Measurements from ENCODE around the gene MOB3B. TPM values are rescaled to one million over a fixed set of nuclear protein-coding genes. Genes with fewer than 3 reads are reported as not detected.
"Not testable (repeated sequence)": the region's sequence is repeated elsewhere in the genome, so short reads cannot be mapped to it uniquely, and the experiment has no call there.

MOB3B gene
- total RNA-seq, 2 donors from 2014 or later, result 0.17 to 0.24 TPM

GRCh38 chr9:27468000-27468399 lies 61.6 kb downstream of the MOB3B start:
- no peaks in the 10 kb centered on the region for H3K9me3 Mint-ChIP-seq
- H3K4me1 Mint-ChIP-seq, result no peaks in the 10 kb centered on the region
- no peak overlapping the region for H3K4me3 Mint-ChIP-seq
- no peaks in the 10 kb centered on the region for H3K27me3 Mint-ChIP-seq
- ATAC-seq (replicated peaks), result no peak
- H3K27ac Mint-ChIP-seq, result no peak overlapping the region
- no peaks in the 10 kb centered on the region for H3K36me3 Mint-ChIP-seq (ENCODE audit: low read depth)

GRCh38 chr9:27467486-27467885 lies 62.1 kb downstream of the MOB3B start:
- no peak overlapping the region for H3K27ac Mint-ChIP-seq
- no peaks in the 10 kb centered on the region for H3K27me3 Mint-ChIP-seq
- no peaks in the 10 kb centered on the region for H3K36me3 Mint-ChIP-seq (ENCODE audit: low read depth)
- no peaks in the 10 kb centered on the region for H3K4me1 Mint-ChIP-seq
- no peak overlapping the region for H3K4me3 Mint-ChIP-seq
- no peaks in the 10 kb centered on the region for H3K9me3 Mint-ChIP-seq
- no peak for ATAC-seq (replicated peaks)

DNA sequence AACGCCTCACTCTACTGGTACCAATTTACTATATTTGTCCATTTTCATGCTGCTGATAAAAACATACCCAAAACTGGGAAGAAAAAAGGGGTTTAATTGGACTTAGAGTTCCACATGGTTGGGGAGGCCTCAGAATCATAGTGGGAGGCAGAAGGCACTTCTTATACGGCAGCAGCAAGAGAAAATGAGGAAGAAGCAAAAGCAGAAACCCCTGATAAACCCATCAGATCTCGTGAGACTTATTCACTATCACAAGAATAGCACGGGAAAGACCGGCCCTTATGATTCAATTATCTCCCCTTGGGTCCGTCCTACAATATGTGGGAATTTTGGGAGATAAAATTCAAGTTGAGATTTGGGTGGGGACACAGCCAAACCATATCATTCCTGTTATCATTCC lies 63.1 kb downstream of the MOB3B start:
- H3K9me3 Mint-ChIP-seq; H3K36me3 Mint-ChIP-seq (ENCODE audit: low read depth); H3K4me1 Mint-ChIP-seq; H3K27me3 Mint-ChIP-seq; H3K4me3 Mint-ChIP-seq; ATAC-seq (replicated peaks); H3K27ac Mint-ChIP-seq: not testable (repeated sequence)

GRCh38 chr9:27464950-27465349 lies 64.7 kb downstream of the MOB3B start:
- H3K27ac Mint-ChIP-seq; H3K27me3 Mint-ChIP-seq; H3K9me3 Mint-ChIP-seq; H3K4me1 Mint-ChIP-seq; H3K4me3 Mint-ChIP-seq; ATAC-seq (replicated peaks); H3K36me3 Mint-ChIP-seq (ENCODE audit: low read depth): not testable (repeated sequence)

DNA sequence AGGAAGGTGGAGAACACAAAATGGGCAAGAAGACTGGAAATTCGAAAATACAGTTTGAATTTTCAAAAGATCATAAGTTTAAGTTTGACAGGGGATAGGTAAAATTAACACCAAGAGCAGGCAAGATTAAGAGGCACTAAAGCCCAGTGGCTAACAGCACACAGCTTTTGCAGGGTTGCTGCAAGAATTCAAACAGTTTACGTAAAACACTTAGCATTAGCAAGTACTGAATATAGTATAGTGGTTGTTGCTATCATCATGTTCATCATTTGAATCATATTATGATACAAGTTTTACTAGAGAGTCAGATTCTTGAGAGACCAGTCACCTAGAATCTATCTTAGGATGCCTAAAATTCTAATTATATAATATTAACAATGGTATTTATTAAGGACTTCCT lies 66.8 kb downstream of the MOB3B start:
- no peak for ATAC-seq (replicated peaks)
- Mint-ChIP-seq H3K27me3 (no peaks in the 10 kb centered on the region), H3K36me3 (ENCODE audit: low read depth) (no peaks in the 10 kb centered on the region), H3K4me3 (no peak overlapping the region), H3K27ac (no peak overlapping the region), H3K9me3 (no peaks in the 10 kb centered on the region), H3K4me1 (no peaks in the 10 kb centered on the region)

DNA sequence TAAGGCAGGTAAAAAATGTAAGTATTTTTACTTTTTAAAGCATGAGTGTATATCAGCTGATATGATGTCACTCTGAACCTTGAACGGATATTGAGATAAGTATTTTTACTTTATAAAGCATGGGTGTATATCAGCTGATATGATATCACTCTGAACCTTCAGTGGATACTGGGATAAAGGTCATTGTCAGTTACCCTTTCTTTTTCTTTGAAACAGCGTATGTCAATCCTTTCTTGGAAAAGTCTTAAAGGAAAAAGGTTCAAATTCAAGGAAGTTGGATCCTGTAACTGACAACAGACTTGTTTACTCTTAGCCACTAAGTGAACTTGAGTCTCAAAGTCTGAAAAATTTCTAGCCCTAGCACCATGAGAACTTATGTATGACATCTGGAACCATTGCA lies 67.2 kb downstream of the MOB3B start:
- H3K4me1 Mint-ChIP-seq, result no peaks in the 10 kb centered on the region
- H3K4me3 Mint-ChIP-seq, result no peak overlapping the region
- H3K36me3 Mint-ChIP-seq (ENCODE audit: low read depth), result no peaks in the 10 kb centered on the region
- ATAC-seq (replicated peaks), result no peak
- no peaks in the 10 kb centered on the region for H3K27me3 Mint-ChIP-seq
- no peaks in the 10 kb centered on the region for H3K9me3 Mint-ChIP-seq
- H3K27ac Mint-ChIP-seq, result no peak overlapping the region

GRCh38 chr9:27460226-27461023 lies 69.2 kb downstream of the MOB3B start:
- no peaks in the 10 kb centered on the region for H3K9me3 Mint-ChIP-seq
- no peak overlapping the region for H3K4me3 Mint-ChIP-seq
- no peaks in the 10 kb centered on the region for H3K4me1 Mint-ChIP-seq
- no peaks in the 10 kb centered on the region for H3K36me3 Mint-ChIP-seq (ENCODE audit: low read depth)
- H3K27me3 Mint-ChIP-seq, result no peaks in the 10 kb centered on the region
- H3K27ac Mint-ChIP-seq, result no peak overlapping the region
- peak; percentile 24 for ATAC-seq (replicated peaks)

DNA sequence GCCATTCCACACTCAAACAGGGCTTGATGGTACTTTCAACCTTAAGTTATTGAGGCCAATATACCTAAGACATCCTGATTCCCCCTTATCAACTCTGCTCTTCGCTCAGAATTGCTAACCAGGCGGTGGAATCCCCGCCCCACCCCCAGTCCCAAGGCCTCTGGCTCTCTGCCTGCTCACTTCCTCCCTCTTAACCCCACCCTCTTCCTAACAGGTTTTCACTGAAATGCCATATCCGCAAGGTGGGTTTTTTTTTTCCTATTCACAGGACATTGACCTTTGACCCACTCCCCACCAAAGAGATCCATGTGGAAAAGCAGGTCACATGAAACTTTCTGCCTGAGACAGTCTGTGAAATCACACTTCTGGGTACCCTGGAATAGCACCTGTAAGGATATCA lies 72.2 kb downstream of the MOB3B start:
- H3K4me1 Mint-ChIP-seq, result no peaks in the 10 kb centered on the region
- H3K27me3 Mint-ChIP-seq, result no peaks in the 10 kb centered on the region
- H3K27ac Mint-ChIP-seq, result no peak overlapping the region
- H3K36me3 Mint-ChIP-seq (ENCODE audit: low read depth), result no peaks in the 10 kb centered on the region
- H3K4me3 Mint-ChIP-seq, result no peak overlapping the region
- no peak for ATAC-seq (replicated peaks)
- H3K9me3 Mint-ChIP-seq, result no peaks in the 10 kb centered on the region

DNA sequence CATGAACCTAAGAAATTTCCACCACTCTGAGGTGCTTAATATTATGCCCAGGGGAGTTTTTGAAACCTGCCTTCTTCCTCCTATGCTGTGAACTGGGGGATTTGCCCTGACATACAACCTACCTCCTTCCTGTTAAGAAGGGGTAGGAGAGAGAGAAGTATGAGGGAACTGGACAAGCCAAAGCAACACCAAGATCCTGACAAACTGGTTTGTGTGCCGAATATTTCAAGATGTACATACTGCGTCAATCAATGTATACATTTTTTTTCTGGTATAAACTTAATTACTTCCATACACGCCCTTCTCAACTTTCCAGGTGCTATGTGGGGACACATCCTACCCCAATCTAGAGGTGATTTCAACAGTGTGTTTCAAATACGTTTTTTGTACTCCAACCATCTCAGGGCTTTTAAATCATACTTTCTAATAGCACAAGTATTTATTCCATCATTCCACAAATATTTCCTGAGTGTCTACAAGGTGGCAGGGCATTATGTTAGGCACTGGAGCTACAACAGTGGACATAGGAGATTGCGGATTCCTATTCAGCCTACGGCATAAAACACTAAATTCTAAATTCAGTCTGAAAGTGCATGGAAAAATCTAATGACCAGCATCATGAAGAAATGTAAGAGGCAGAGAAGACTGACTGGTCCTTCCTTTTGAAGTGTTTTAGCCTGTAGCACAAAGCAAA lies 75.6 kb downstream of the MOB3B start:
- Mint-ChIP-seq H3K4me3 (no peak overlapping the region), H3K27ac (no peak overlapping the region), H3K27me3 (no peaks in the 10 kb centered on the region), H3K4me1 (no peaks in the 10 kb centered on the region), H3K9me3 (no peaks in the 10 kb centered on the region), H3K36me3 (ENCODE audit: low read depth) (no peaks in the 10 kb centered on the region)
- ATAC-seq (replicated peaks), result no peak

GRCh38 chr9:27451207-27451797 lies 78.3 kb downstream of the MOB3B start:
- Mint-ChIP-seq H3K27me3 (no peaks in the 10 kb centered on the region), H3K4me3 (no peak overlapping the region), H3K27ac (no peak overlapping the region), H3K9me3 (no peaks in the 10 kb centered on the region), H3K36me3 (ENCODE audit: low read depth) (no peaks in the 10 kb centered on the region), H3K4me1 (no peaks in the 10 kb centered on the region)
- no peak for ATAC-seq (replicated peaks)

DNA sequence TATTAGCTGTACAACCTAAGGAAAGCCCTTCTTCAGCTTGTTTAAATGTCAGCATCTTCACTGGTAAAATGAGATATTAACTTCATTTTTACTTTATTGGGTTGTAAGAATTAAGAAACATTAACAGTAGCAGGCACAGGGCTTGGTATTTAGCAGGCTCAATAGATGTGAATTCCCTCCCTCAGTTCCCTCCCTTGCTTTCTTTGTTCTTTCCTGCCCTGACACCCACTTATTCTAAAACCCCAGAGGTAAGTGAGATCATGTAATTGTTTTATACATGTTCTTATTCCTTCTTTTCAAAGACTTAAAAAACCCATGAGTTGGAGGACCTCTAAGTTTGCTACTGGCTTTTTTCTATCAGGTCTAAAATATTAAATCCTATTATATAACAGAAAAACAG lies 78.9 kb downstream of the MOB3B start:
- H3K27ac Mint-ChIP-seq, result no peak overlapping the region
- no peak for ATAC-seq (replicated peaks)
- H3K36me3 Mint-ChIP-seq (ENCODE audit: low read depth), result no peaks in the 10 kb centered on the region
- H3K9me3 Mint-ChIP-seq, result no peaks in the 10 kb centered on the region
- H3K4me3 Mint-ChIP-seq, result no peak overlapping the region
- H3K4me1 Mint-ChIP-seq, result no peaks in the 10 kb centered on the region
- H3K27me3 Mint-ChIP-seq, result no peaks in the 10 kb centered on the region

DNA sequence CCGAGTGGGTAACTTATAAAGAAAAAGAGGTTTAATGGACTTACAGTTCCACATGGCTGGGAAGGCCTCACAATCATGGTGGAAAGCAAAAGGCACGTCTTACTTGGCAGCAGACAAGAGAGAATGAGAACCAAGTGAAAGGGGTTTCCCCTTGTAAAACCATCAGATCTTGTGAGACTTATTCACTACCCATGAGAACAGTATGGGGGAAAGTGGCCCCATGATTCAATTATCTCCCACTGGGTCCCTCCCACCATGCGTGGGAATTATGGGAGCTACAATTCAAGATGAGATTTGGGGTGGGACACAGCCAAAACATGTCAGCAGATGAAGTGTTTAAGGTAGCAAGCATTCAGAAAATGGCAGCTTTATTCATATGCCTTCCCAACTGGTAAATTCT lies 81.3 kb downstream of the MOB3B start:
- not testable (repeated sequence) for H3K36me3 Mint-ChIP-seq (ENCODE audit: low read depth); H3K27me3 Mint-ChIP-seq; H3K9me3 Mint-ChIP-seq; H3K4me3 Mint-ChIP-seq; H3K4me1 Mint-ChIP-seq; ATAC-seq (replicated peaks); H3K27ac Mint-ChIP-seq

GRCh38 chr9:27447031-27447683 lies 82.5 kb downstream of the MOB3B start:
- ATAC-seq (replicated peaks), result no peak
- peaks cover 10% of the 10 kb centered on the region for H3K9me3 Mint-ChIP-seq
- no peak overlapping the region for H3K4me3 Mint-ChIP-seq
- no peaks in the 10 kb centered on the region for H3K27me3 Mint-ChIP-seq
- H3K36me3 Mint-ChIP-seq (ENCODE audit: low read depth), result no peaks in the 10 kb centered on the region
- no peaks in the 10 kb centered on the region for H3K4me1 Mint-ChIP-seq
- no peak overlapping the region for H3K27ac Mint-ChIP-seq

DNA sequence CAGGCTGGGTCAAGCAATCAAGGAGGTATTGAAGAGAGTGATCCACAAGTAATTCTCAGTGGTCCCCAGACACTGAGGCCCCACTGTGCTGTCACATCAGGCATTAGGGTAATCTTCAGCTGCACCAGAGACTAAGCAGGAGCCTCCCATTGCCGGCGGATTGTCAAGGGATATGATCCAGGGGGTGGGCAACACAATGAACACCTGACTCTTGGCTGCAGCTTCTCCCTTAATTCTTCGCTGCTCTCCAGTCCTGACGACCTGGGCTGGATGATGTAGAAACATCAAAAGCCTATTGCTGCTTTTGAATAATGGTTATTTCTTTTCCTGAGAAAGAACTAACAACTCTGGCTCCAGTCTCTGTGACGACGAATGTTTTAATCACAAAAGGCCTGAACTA lies 83.9 kb downstream of the MOB3B start:
- ATAC-seq (replicated peaks), result no peak
- no peaks in the 10 kb centered on the region for H3K36me3 Mint-ChIP-seq (ENCODE audit: low read depth)
- H3K27me3 Mint-ChIP-seq, result no peaks in the 10 kb centered on the region
- H3K27ac Mint-ChIP-seq, result no peak overlapping the region
- H3K9me3 Mint-ChIP-seq, result peaks cover 10% of the 10 kb centered on the region
- no peaks in the 10 kb centered on the region for H3K4me1 Mint-ChIP-seq
- H3K4me3 Mint-ChIP-seq, result no peak overlapping the region
